ENCODE data around the gene PKNOX2. TPM values are rescaled to one million over a fixed set of nuclear protein-coding genes. Genes with fewer than 3 reads are reported as not detected.

Gene PKNOX2
- total RNA-seq, 4 donors from 2014 or later = 1.5 to 4.6 (median 2.8) TPM

GRCh38 chr11:125128450-125128849 lies 36.1 kb upstream of the PKNOX2 start:
- TF ChIP-seq CTCF (IDR thresholded peaks at IDR 0.05) = no peak
- no peak for TF ChIP-seq POLR2A (IDR thresholded peaks at IDR 0.05)
- intact Hi-C loops (cut with DNase I; ENCODE audit: low total_unique reads) = no loop called here

GRCh38 chr11:125129316-125129993 lies 35.1 kb upstream of the PKNOX2 start:
- TF ChIP-seq CTCF (IDR thresholded peaks at IDR 0.05) (no peak), POLR2A (IDR thresholded peaks at IDR 0.05) (no peak)
- DNase-seq (ENCODE audit: low spot score in 2 of 2) = no peak
- 82 to 83% methylated on average over 22 of the region's 22 CpGs for WGBS, 2 donors
- intact Hi-C loops (cut with DNase I; ENCODE audit: low total_unique reads) = no loop called here
- no peak overlapping the region for H3K4me3 ChIP-seq (ENCODE audit: low read depth, poor library complexity, severe bottlenecking)

More at GRCh38 chr11:125128450-125128849, 36.1 kb upstream of the PKNOX2 start:
- H3K4me3 ChIP-seq (ENCODE audit: low read depth, poor library complexity, severe bottlenecking) = no peak overlapping the region
- no peak for DNase-seq (ENCODE audit: low spot score in 2 of 2)
- WGBS, 2 donors = 66 to 71% methylated on average over 4 of the region's 4 CpGs

GRCh38 chr11:125132071-125132470 lies 32.5 kb upstream of the PKNOX2 start:
- H3K4me3 ChIP-seq (ENCODE audit: low read depth, poor library complexity, severe bottlenecking) = no peak overlapping the region
- 73 to 84% methylated on average over 1 of the region's 1 CpG for WGBS, 2 donors
- no peak for TF ChIP-seq POLR2A (IDR thresholded peaks at IDR 0.05)
- no peak for TF ChIP-seq CTCF (IDR thresholded peaks at IDR 0.05)
- DNase-seq (ENCODE audit: low spot score in 2 of 2) = no peak
- intact Hi-C loops (cut with DNase I; ENCODE audit: low total_unique reads) = no loop called here

- intact Hi-C loops (cut with DNase I; ENCODE audit: low total_unique reads) = no loop called here
- no peak overlapping the region for H3K4me3 ChIP-seq (ENCODE audit: low read depth, poor library complexity, severe bottlenecking)
- TF ChIP-seq POLR2A (IDR thresholded peaks at IDR 0.05) (no peak), CTCF (IDR thresholded peaks at IDR 0.05) (no peak)
- WGBS, 2 donors = 74% methylated on average over 7 of the region's 7 CpGs
- no peak for DNase-seq (ENCODE audit: low spot score in 2 of 2)
Observed at GRCh38 chr11:125132596-125132995, 32.0 kb upstream of the PKNOX2 start.

- no peak for TF ChIP-seq CTCF (IDR thresholded peaks at IDR 0.05)
- no peak for TF ChIP-seq POLR2A (IDR thresholded peaks at IDR 0.05)
- intact Hi-C loops (cut with DNase I; ENCODE audit: low total_unique reads) = no loop called here
- no peak for DNase-seq (ENCODE audit: low spot score in 2 of 2)
- H3K4me3 ChIP-seq (ENCODE audit: low read depth, poor library complexity, severe bottlenecking) = no peak overlapping the region
Observed at GRCh38 chr11:125136001-125136400, 28.6 kb upstream of the PKNOX2 start.

- WGBS, 2 donors = 84 to 85% methylated on average over 8 of the region's 8 CpGs
- intact Hi-C loops (cut with DNase I; ENCODE audit: low total_unique reads) = no loop called here
- no peak for TF ChIP-seq POLR2A (IDR thresholded peaks at IDR 0.05)
- no peak for TF ChIP-seq CTCF (IDR thresholded peaks at IDR 0.05)
- H3K4me3 ChIP-seq (ENCODE audit: low read depth, poor library complexity, severe bottlenecking) = no peak overlapping the region
- no peak for DNase-seq (ENCODE audit: low spot score in 2 of 2)
Observed at GRCh38 chr11:125138966-125139365, 25.6 kb upstream of the PKNOX2 start.

Data from lower leg skin (tissue), 4 donors.